HepG2 (cell line): ENCODE data around the gene CMIP. TPM values are rescaled to one million over a fixed set of nuclear protein-coding genes. Genes with fewer than 3 reads are reported as not detected.

Experiments
- ATAC-seq: fragments of 200-7000 bp; cut with Tn5 transposase; 3 replicates; pipeline ENCODE4 v1.9.1; 2020; ENCODE audit warnings: mild to moderate bottlenecking, moderate library complexity
- BruUV-seq: library from RNA; stranded (reverse); fragments of 400-500 nt; replicated peaks from 2 replicates; lab custom pipeline; 2021; lab: Mats Ljungman, UMichigan
- CTCF ChIA-PET: fragments of 300-600 bp; formaldehyde crosslinking; extraction: SDS; loops from one replicate; lab custom pipeline; 2021; ENCODE audit warnings: low total read pairs, inconsistent platforms, low intra/inter-chr PET ratio; lab: Yijun Ruan, JAX
- POLR2A ChIA-PET: fragments of 350-600 bp; sonication (Branson Sonifier 250); formaldehyde crosslinking; loops from one replicate; lab custom pipeline; 2020; ENCODE audit warnings: antibody characterized with exemption, inconsistent platforms; lab: Yijun Ruan, JAX
- DNase-seq: peaks from one replicate; pipeline ENCODE4 v3.0.0-alpha.2; 2015; ENCODE audit warnings: low spot score
- FAIRE-seq: peaks from 3 replicates; lab custom pipeline; 2011; peaks lifted over from hg19 to GRCh38; lab: Jason Lieb, UNC
- H2AFZ ChIP-seq: one replicate; pipeline ENCODE4 v1.6.1; 2011; ENCODE audit warnings: low read length, inconsistent platforms
- H3K27ac ChIP-seq: fragments of 300-600 bp; 3 replicates; pipeline ENCODE4 v1.8.0; 2011; ENCODE audit warnings: mixed run types, mild to moderate bottlenecking, mixed read lengths, low read length, inconsistent platforms; ENCODE audit not compliant: insufficient read depth; ENCODE audit errors: extremely low read length
- H3K27me3 ChIP-seq, 2 experiments: fragments of 200-600 bp in 1 of 2; 2 replicates in 1 of 2; 3 replicates in 1 of 2; pipeline versions ENCODE4 v1.6.0 to v1.8.0; 2011; ENCODE audit warnings: low read length in 2 of 2, mild to moderate bottlenecking in 2 of 2, moderate library complexity in 2 of 2, inconsistent platforms in 1 of 2; ENCODE audit not compliant: insufficient read depth in 2 of 2, control insufficient read depth in 1 of 2
- H3K36me3 ChIP-seq, 2 experiments: fragments of 200-600 bp in 1 of 2; replicated peaks in 1 of 2; 2 replicates in 1 of 2; 3 replicates in 1 of 2; pipeline versions ENCODE4 v1.5.1 to v1.8.0; 2011; ENCODE audit warnings: low read length in 2 of 2, inconsistent platforms in 1 of 2; ENCODE audit not compliant: insufficient read depth in 2 of 2, control insufficient read depth in 1 of 2
- H3K4me1 ChIP-seq: 2 replicates; pipeline ENCODE4 v1.5.1; 2012; ENCODE audit warnings: low read length, inconsistent platforms; ENCODE audit not compliant: insufficient read depth
- H3K4me2 ChIP-seq: 2 replicates; pipeline ENCODE4 v1.6.0; 2011; ENCODE audit warnings: low read depth, low read length, inconsistent platforms
- H3K4me3 ChIP-seq, 3 experiments: fragments of 200-600 bp in 1 of 3; sonication (generic), shearing (Covaris generic) in 1 of 3; replicated peaks in 1 of 3; 2 replicates each; pipeline ENCODE4 v1.5.1; 2011 to 2016; ENCODE audit warnings: low read length in 3 of 3, inconsistent platforms in 2 of 3, low read depth in 2 of 3, mild to moderate bottlenecking in 2 of 3, control low read depth in 1 of 3, mixed read lengths in 1 of 3; ENCODE audit not compliant: insufficient read depth in 1 of 3
- H3K79me2 ChIP-seq: one replicate; pipeline ENCODE4 v1.6.1; 2011; ENCODE audit warnings: low read length, inconsistent platforms; ENCODE audit not compliant: insufficient read depth
- H3K9ac ChIP-seq: 2 replicates; pipeline ENCODE4 v1.6.0; 2011; ENCODE audit warnings: mild to moderate bottlenecking, low read depth, low read length, inconsistent platforms; ENCODE audit not compliant: insufficient read depth
- H3K9me3 ChIP-seq: 2 replicates; pipeline ENCODE4 v1.5.1; 2012; ENCODE audit warnings: mild to moderate bottlenecking, low read length
- H4K20me1 ChIP-seq: 2 replicates; pipeline ENCODE4 v1.6.0; 2011; ENCODE audit warnings: inconsistent platforms, mild to moderate bottlenecking, low read length, moderate library complexity; ENCODE audit not compliant: insufficient read depth
- MBD4 ChIP-seq: IDR thresholded peaks from 2 replicates; pipeline ENCODE4 v1.6.1; 2012; ENCODE audit warnings: low read length, inconsistent platforms, borderline replicate concordance
- ZNF263 ChIP-seq: sonication (generic); formaldehyde crosslinking; IDR thresholded peaks from 2 replicates; pipeline ENCODE4 v1.4.0; 2020; ENCODE audit warnings: missing genetic modification reagents
- ZNF33A ChIP-seq: sonication (generic); formaldehyde crosslinking; IDR thresholded peaks from 2 replicates; pipeline ENCODE4 v1.5.1; 2020; ENCODE audit warnings: missing genetic modification reagents, mild to moderate bottlenecking, moderate library complexity, borderline replicate concordance
- ZNF768 ChIP-seq: sonication (generic); formaldehyde crosslinking; IDR thresholded peaks from 2 replicates; pipeline ENCODE4 v1.4.0; 2020; ENCODE audit warnings: missing genetic modification reagents
- WGBS: methylation state at CpG from one replicate; pipeline ENCODE4 v1.1.6; 2017; ENCODE audit warnings: low lambda C conversion rate; 5-methylcytosine and 5-hydroxymethylcytosine counted together
- in situ Hi-C: cut with HindIII; loops from 2 replicates; pipeline ENCODE4 v1.10.0; 2017; ENCODE audit warnings: low pct_unique_long_range_greater_than_20kb; ENCODE audit not compliant: extremely low pct_ligation_motif_present
- intact Hi-C: fragments of 100-400 bp; cut with micrococcal nuclease; formaldehyde crosslinking; loops from one replicate; pipeline ENCODE4 v1.10.0; 2022; ENCODE audit not compliant: unreplicated experiment
- polyA plus RNA-seq, 8 experiments: library from polyadenylated mRNA; depleted of rRNA in 3 of 8; stranded (reverse) in 7 of 8; unstranded in 1 of 8; fragments of >200 nt; fragmentation: Illumina TruSeq in 4 of 8; extraction: Trizol in 4 of 8; gene quantifications; 2 replicates each; pipeline versions ENCODE4 v1.2.1 to v1.2.3, GENCODE V29; 2011 to 2016; ENCODE audit warnings: low read depth in 4 of 8, missing spikeins in 1 of 8, mixed read lengths in 1 of 8; ENCODE audit not compliant: insufficient read depth in 1 of 8
- total RNA-seq, 5 experiments: library from RNA; depleted of rRNA; stranded (reverse); fragments of >200 nt; fragmentation: Illumina TruSeq; extraction: Trizol; gene quantifications; 2 replicates each; pipeline ENCODE4 v1.2.3, GENCODE V29; 2016; ENCODE audit warnings: low read depth in 1 of 5
- TF ChIP-seq, protein P1 (sequence below): sonication (generic); formaldehyde crosslinking; IDR thresholded peaks from 2 replicates; pipeline ENCODE4 v1.5.0; 2020; ENCODE audit warnings: mild to moderate bottlenecking, missing genetic modification reagents, moderate library complexity
- TF ChIP-seq, protein P2 (sequence below): sonication (generic); formaldehyde crosslinking; IDR thresholded peaks from 2 replicates; pipeline ENCODE4 v1.5.0; 2020; ENCODE audit warnings: mild to moderate bottlenecking, missing genetic modification reagents
- TF ChIP-seq, protein P3 (sequence below): sonication (generic); formaldehyde crosslinking; IDR thresholded peaks from 2 replicates; pipeline ENCODE4 v1.5.0; 2020; ENCODE audit warnings: missing genetic modification reagents

CMIP gene
- total and polyA plus RNA-seq, 2 of the 13 experiments (the other 11 are each of a cell fraction or from before 2014, with no cell fraction given): 10.9 to 18.1 TPM

DNA sequence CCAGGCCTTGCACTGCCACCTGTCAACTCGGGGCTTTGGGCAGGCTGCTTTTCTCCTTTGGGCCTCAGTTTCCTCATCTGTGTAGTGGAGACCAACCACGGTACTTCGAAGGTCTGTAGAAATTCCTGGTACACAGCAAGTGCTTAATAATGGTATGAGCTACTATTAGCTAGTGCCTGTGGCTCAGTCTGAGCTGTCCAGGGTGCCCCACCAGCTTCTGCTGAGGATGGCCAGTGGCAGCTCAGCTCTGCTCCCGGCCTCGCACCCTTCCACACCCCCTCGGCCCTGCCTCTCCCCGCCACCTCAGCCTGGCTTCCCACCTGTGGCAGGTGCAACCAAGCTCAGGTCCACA is 308.2 kb downstream of the CMIP start (continued):
- TF ChIP-seq, protein P1, sequence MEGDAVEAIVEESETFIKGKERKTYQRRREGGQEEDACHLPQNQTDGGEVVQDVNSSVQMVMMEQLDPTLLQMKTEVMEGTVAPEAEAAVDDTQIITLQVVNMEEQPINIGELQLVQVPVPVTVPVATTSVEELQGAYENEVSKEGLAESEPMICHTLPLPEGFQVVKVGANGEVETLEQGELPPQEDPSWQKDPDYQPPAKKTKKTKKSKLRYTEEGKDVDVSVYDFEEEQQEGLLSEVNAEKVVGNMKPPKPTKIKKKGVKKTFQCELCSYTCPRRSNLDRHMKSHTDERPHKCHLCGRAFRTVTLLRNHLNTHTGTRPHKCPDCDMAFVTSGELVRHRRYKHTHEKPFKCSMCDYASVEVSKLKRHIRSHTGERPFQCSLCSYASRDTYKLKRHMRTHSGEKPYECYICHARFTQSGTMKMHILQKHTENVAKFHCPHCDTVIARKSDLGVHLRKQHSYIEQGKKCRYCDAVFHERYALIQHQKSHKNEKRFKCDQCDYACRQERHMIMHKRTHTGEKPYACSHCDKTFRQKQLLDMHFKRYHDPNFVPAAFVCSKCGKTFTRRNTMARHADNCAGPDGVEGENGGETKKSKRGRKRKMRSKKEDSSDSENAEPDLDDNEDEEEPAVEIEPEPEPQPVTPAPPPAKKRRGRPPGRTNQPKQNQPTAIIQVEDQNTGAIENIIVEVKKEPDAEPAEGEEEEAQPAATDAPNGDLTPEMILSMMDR (CRISPR knock-in tag): no peak
- TF ChIP-seq MBD4: no peak
- TF ChIP-seq, protein P2, sequence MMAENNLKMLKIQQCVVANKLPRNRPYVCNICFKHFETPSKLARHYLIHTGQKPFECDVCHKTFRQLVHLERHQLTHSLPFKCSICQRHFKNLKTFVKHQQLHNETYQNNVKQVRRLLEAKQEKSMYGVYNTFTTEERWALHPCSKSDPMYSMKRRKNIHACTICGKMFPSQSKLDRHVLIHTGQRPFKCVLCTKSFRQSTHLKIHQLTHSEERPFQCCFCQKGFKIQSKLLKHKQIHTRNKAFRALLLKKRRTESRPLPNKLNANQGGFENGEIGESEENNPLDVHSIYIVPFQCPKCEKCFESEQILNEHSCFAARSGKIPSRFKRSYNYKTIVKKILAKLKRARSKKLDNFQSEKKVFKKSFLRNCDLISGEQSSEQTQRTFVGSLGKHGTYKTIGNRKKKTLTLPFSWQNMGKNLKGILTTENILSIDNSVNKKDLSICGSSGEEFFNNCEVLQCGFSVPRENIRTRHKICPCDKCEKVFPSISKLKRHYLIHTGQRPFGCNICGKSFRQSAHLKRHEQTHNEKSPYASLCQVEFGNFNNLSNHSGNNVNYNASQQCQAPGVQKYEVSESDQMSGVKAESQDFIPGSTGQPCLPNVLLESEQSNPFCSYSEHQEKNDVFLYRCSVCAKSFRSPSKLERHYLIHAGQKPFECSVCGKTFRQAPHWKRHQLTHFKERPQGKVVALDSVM: no peak
- TF ChIP-seq, protein P3, sequence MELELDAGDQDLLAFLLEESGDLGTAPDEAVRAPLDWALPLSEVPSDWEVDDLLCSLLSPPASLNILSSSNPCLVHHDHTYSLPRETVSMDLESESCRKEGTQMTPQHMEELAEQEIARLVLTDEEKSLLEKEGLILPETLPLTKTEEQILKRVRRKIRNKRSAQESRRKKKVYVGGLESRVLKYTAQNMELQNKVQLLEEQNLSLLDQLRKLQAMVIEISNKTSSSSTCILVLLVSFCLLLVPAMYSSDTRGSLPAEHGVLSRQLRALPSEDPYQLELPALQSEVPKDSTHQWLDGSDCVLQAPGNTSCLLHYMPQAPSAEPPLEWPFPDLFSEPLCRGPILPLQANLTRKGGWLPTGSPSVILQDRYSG: no peak
- TF ChIP-seq ZNF33A: no peak
- TF ChIP-seq, all 625 proteins: peak for 4

DNA sequence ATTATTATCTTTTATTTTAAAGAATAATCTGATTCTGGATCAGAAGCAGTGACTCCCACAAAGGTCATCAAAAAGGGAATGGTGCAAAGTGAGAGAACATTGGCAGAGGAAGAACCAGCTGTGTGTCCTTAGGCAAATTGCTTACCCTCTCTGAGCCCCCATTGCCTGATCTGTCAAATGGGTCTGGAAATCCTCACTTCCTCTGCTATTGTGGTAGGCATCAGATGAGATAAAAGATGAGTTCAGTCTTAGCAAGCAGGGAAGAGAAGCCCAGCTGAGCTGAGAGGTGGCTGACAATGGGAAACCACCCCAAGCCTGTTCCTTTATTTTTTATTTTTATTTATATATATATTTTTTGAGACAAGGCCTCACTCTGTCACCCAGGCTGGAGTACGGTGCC is 310.2 kb downstream of the CMIP start:
- intact Hi-C loops (no loop called here), in situ Hi-C loops (no loop called here)
- ChIA-PET POLR2A (no interaction called here), CTCF (no interaction called here)
- TF ChIP-seq ZNF263 (CRISPR knock-in tag) (no peak), ZNF768 (peak; percentile 83; the same call in 1 of the 2 replicates)
- no peak overlapping the region for H2AFZ ChIP-seq
- H3K79me2 ChIP-seq: no peaks in the 10 kb centered on the region
- no peak overlapping the region for H3K9ac ChIP-seq
- H3K27me3 ChIP-seq: peaks cover 0 to 12% of the 10 kb centered on the region in 2 experiments; a peak in 2 of 5 replicates
- H3K27ac ChIP-seq: no peak overlapping the region
- no peak for FAIRE-seq
- 3% methylated on average over 1 of the region's 1 CpG for WGBS
- no peaks in the 10 kb centered on the region for H3K9me3 ChIP-seq
- no peak for DNase-seq
- no peak for ATAC-seq
- no peak overlapping the region for H3K4me3 ChIP-seq
- no TSS peak for BruUV-seq
- H3K4me2 ChIP-seq: no peak overlapping the region
- H3K4me1 ChIP-seq: peaks cover 30% of the 10 kb centered on the region
- H4K20me1 ChIP-seq: no peaks in the 10 kb centered on the region
- H3K36me3 ChIP-seq: no peaks in the 10 kb centered on the region
